ENCODE data around the gene IGFALS.

The IGFALS gene

GRCh38 chr16:1776672-1776955 lies 16.9 kb downstream of the IGFALS start:
- Histone ChIP-seq H3K9me3 (ENCODE audit: insufficient read depth, low read length) (no peaks in the 10 kb centered on the region), H3K9me2 (replicated peaks; ENCODE audit: insufficient read depth, low read length) (no peaks in the 10 kb centered on the region), H3F3A (ENCODE audit: insufficient read depth) (peaks cover 9% of the 10 kb centered on the region; the same call in 1 of the 2 replicates), H3K9ac (ENCODE audit: low read length) (no peak overlapping the region), H3K4me2 (ENCODE audit: low read depth, low read length, poor library complexity, severe bottlenecking) (no peak overlapping the region), H3K4me3 (ENCODE audit: insufficient read depth, low read length, poor library complexity, severe bottlenecking) (no peak overlapping the region), H4K20me1 (ENCODE audit: low read depth, low read length) (no peaks in the 10 kb centered on the region), H2AFZ (ENCODE audit: low read depth, low read length, severe bottlenecking) (no peak overlapping the region), H3K79me2 (ENCODE audit: insufficient read depth, low read length) (peaks cover 16% of the 10 kb centered on the region), H3K27me3 (ENCODE audit: low read length) (no peaks in the 10 kb centered on the region), H3K36me3 (ENCODE audit: low read length) (no peaks in the 10 kb centered on the region), H3K27ac (ENCODE audit: low read depth, low read length) (no peak overlapping the region)
- TF ChIP-seq, protein P1, sequence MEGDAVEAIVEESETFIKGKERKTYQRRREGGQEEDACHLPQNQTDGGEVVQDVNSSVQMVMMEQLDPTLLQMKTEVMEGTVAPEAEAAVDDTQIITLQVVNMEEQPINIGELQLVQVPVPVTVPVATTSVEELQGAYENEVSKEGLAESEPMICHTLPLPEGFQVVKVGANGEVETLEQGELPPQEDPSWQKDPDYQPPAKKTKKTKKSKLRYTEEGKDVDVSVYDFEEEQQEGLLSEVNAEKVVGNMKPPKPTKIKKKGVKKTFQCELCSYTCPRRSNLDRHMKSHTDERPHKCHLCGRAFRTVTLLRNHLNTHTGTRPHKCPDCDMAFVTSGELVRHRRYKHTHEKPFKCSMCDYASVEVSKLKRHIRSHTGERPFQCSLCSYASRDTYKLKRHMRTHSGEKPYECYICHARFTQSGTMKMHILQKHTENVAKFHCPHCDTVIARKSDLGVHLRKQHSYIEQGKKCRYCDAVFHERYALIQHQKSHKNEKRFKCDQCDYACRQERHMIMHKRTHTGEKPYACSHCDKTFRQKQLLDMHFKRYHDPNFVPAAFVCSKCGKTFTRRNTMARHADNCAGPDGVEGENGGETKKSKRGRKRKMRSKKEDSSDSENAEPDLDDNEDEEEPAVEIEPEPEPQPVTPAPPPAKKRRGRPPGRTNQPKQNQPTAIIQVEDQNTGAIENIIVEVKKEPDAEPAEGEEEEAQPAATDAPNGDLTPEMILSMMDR (IDR thresholded peaks at IDR 0.05; ENCODE audit: insufficient read depth, low read length, poor library complexity, severe bottlenecking) = no peak
- no peak for TF ChIP-seq EZH2phosphoT487 (conservative IDR thresholded peaks at IDR 0.05; ENCODE audit: low read length)

- no peak overlapping the region for H3K4me3 ChIP-seq (ENCODE audit: insufficient read depth, low read length, poor library complexity, severe bottlenecking)
- H3K4me2 ChIP-seq (ENCODE audit: low read depth, low read length, poor library complexity, severe bottlenecking) = no peak overlapping the region
- no peaks in the 10 kb centered on the region for H3K27me3 ChIP-seq (ENCODE audit: low read length)
- H3K9me2 ChIP-seq (replicated peaks; ENCODE audit: insufficient read depth, low read length) = no peaks in the 10 kb centered on the region
- H3K9ac ChIP-seq (ENCODE audit: low read length) = no peak overlapping the region
- H3K79me2 ChIP-seq (ENCODE audit: insufficient read depth, low read length) = peaks cover 16% of the 10 kb centered on the region
- peaks cover 9% of the 10 kb centered on the region; the same call in 1 of the 2 replicates for H3F3A ChIP-seq (ENCODE audit: insufficient read depth)
- no peak overlapping the region for H2AFZ ChIP-seq (ENCODE audit: low read depth, low read length, severe bottlenecking)
- TF ChIP-seq, protein P1 (IDR thresholded peaks at IDR 0.05; ENCODE audit: insufficient read depth, low read length, poor library complexity, severe bottlenecking) = no peak
- H3K9me3 ChIP-seq (ENCODE audit: insufficient read depth, low read length) = no peaks in the 10 kb centered on the region
- H4K20me1 ChIP-seq (ENCODE audit: low read depth, low read length) = no peaks in the 10 kb centered on the region
- H3K36me3 ChIP-seq (ENCODE audit: low read length) = no peaks in the 10 kb centered on the region
- H3K27ac ChIP-seq (ENCODE audit: low read depth, low read length) = no peak overlapping the region
Measured at GRCh38 chr16:1775846-1776671, 17.4 kb downstream of the IGFALS start.

GRCh38 chr16:1775006-1775845 lies 18.3 kb downstream of the IGFALS start:
- no peak for TF ChIP-seq EZH2phosphoT487 (conservative IDR thresholded peaks at IDR 0.05; ENCODE audit: low read length)
- TF ChIP-seq, protein P1 (IDR thresholded peaks at IDR 0.05; ENCODE audit: insufficient read depth, low read length, poor library complexity, severe bottlenecking) = no peak
- Histone ChIP-seq H3K9me3 (ENCODE audit: insufficient read depth, low read length) (no peaks in the 10 kb centered on the region), H3K79me2 (ENCODE audit: insufficient read depth, low read length) (peaks cover 16% of the 10 kb centered on the region), H3F3A (ENCODE audit: insufficient read depth) (peaks cover 12% of the 10 kb centered on the region; the same call in 1 of the 2 replicates), H4K20me1 (ENCODE audit: low read depth, low read length) (no peaks in the 10 kb centered on the region), H3K9ac (ENCODE audit: low read length) (no peak overlapping the region), H3K4me3 (ENCODE audit: insufficient read depth, low read length, poor library complexity, severe bottlenecking) (no peak overlapping the region), H3K27ac (ENCODE audit: low read depth, low read length) (no peak overlapping the region), H2AFZ (ENCODE audit: low read depth, low read length, severe bottlenecking) (no peak overlapping the region), H3K27me3 (ENCODE audit: low read length) (no peaks in the 10 kb centered on the region), H3K36me3 (ENCODE audit: low read length) (no peaks in the 10 kb centered on the region), H3K4me2 (ENCODE audit: low read depth, low read length, poor library complexity, severe bottlenecking) (no peak overlapping the region), H3K9me2 (replicated peaks; ENCODE audit: insufficient read depth, low read length) (no peaks in the 10 kb centered on the region)
